HG03066 (cell line): Measurements from ENCODE around the gene ACOT7.

Source experiments
- ATAC-seq: cut with Tn5 transposase; IDR thresholded peaks from one replicate; pipeline ENCODE4 v1.9.1; 2021; ENCODE audit warnings: low read depth; ENCODE audit not compliant: unreplicated experiment

The ACOT7 gene

GRCh38 chr1:6424619-6425593 is 31.3 kb upstream of the ACOT7 start, which contains the start of gene ESPN:
Gene ESPN, plus strand, starts transcription at chr1:6424776. Its CDS starts 180 bp downstream, at chr1:6424956.
- no peak for ATAC-seq

GRCh38 chr1:6424000-6424565 is 30.5 kb upstream of the ACOT7 start:
- ATAC-seq = no peak

GRCh38 chr1:6423321-6423999 is 29.9 kb upstream of the ACOT7 start:
- ATAC-seq = no peak

GRCh38 chr1:6421266-6421665 is 27.7 kb upstream of the ACOT7 start:
- no peak for ATAC-seq

- no peak for ATAC-seq
Observed at GRCh38 chr1:6420454-6421042, 27.0 kb upstream of the ACOT7 start.

GRCh38 chr1:6419804-6420453 is 26.4 kb upstream of the ACOT7 start, which contains the start of gene HES2:
Gene HES2, minus strand, starts transcription at chr1:6419919. Its CDS starts 99 bp downstream, at chr1:6419820.
- ATAC-seq = no peak

- no peak for ATAC-seq
Observed at GRCh38 chr1:6419397-6419803, 25.8 kb upstream of the ACOT7 start.

GRCh38 chr1:6418668-6419396 is 25.3 kb upstream of the ACOT7 start:
- ATAC-seq = no peak

GRCh38 chr1:6417961-6418667 is 24.5 kb upstream of the ACOT7 start:
- no peak for ATAC-seq

- ATAC-seq = no peak
Observed at GRCh38 chr1:6416906-6417305, 23.3 kb upstream of the ACOT7 start.

GRCh38 chr1:6416295-6416656 is 22.7 kb upstream of the ACOT7 start:
- ATAC-seq = no peak

- ATAC-seq = no peak
Observed at GRCh38 chr1:6414881-6415626, 21.5 kb upstream of the ACOT7 start.

GRCh38 chr1:6414443-6414844 is 20.9 kb upstream of the ACOT7 start:
- ATAC-seq = peak; percentile 82

GRCh38 chr1:6412896-6413295 is 19.3 kb upstream of the ACOT7 start:
- ATAC-seq = no peak

- ATAC-seq = no peak
Observed at GRCh38 chr1:6410248-6410893, 16.8 kb upstream of the ACOT7 start.

GRCh38 chr1:6409733-6410132 is 16.2 kb upstream of the ACOT7 start:
- ATAC-seq = no peak

GRCh38 chr1:6409053-6409452 is 15.5 kb upstream of the ACOT7 start:
- no peak for ATAC-seq

GRCh38 chr1:6408023-6408422 is 14.5 kb upstream of the ACOT7 start:
- ATAC-seq = no peak
